Activated CD8-positive, alpha-beta T cell treated with anti-CD3 and anti-CD28 coated beads for 36 hours (primary cell): ENCODE results near the gene ZHX3. TPM values are rescaled to one million over a fixed set of nuclear protein-coding genes. Genes with fewer than 3 reads are reported as not detected.
A peak's percentile ranks its signal among the peaks of the same experiment; 100 is the strongest.

Experiments used
- ATAC-seq: fragments of 200-7000 bp; cut with Tn5 transposase; one replicate; pipeline ENCODE4 v1.10.0; 2021; ENCODE audit warnings: mild to moderate bottlenecking, moderate library complexity
- CTCF ChIA-PET: fragments of 350-600 bp; sonication (Branson Sonifier 250); formaldehyde crosslinking; loops from one replicate; lab custom pipeline; 2021; ENCODE audit warnings: antibody characterized with exemption; lab: Charles Lee
- POLR2A ChIA-PET: fragments of 350-600 bp; sonication (Branson Sonifier 250); formaldehyde crosslinking; loops from one replicate; lab custom pipeline; 2021; ENCODE audit warnings: antibody characterized with exemption; lab: Charles Lee
- DNase-seq: peaks from one replicate; pipeline ENCODE4 v3.0.0-alpha.2; 2020
- H3K27ac Mint-ChIP-seq: one replicate; pipeline ENCODE4 v1.8.0; 2021; ENCODE audit warnings: mild to moderate bottlenecking, mixed read lengths
- H3K27me3 Mint-ChIP-seq: one replicate; pipeline ENCODE4 v1.8.0; 2021; ENCODE audit warnings: mixed read lengths
- H3K36me3 Mint-ChIP-seq: one replicate; pipeline ENCODE4 v1.8.0; 2021; ENCODE audit warnings: low read depth, mixed read lengths
- H3K4me1 Mint-ChIP-seq: one replicate; pipeline ENCODE4 v1.8.0; 2021; ENCODE audit warnings: low read depth, mixed read lengths
- H3K4me3 Mint-ChIP-seq: one replicate; pipeline ENCODE4 v1.8.0; 2021; ENCODE audit warnings: mild to moderate bottlenecking, moderate library complexity, mixed read lengths
- H3K9me3 Mint-ChIP-seq: one replicate; pipeline ENCODE4 v1.8.0; 2021; ENCODE audit warnings: mixed read lengths
- intact Hi-C: fragments of 100-400 bp; cut with micrococcal nuclease; formaldehyde crosslinking; loops from one replicate; pipeline ENCODE4 v1.10.0; 2022
- total RNA-seq, 2 experiments: library from RNA; stranded (reverse); gene quantifications; one replicate each; pipeline ENCODE4 v1.2.3, GENCODE V29; 2021
- TF ChIP-seq, protein P1 (sequence below): fragments of 200-600 bp; IDR thresholded peaks from one replicate; pipeline ENCODE4 v1.8.0; 2022; ENCODE audit warnings: antibody characterized with exemption, mild to moderate bottlenecking

ZHX3 gene
- total RNA-seq, 2 experiments from 2014 or later: 14.1 to 14.2 TPM

DNA sequence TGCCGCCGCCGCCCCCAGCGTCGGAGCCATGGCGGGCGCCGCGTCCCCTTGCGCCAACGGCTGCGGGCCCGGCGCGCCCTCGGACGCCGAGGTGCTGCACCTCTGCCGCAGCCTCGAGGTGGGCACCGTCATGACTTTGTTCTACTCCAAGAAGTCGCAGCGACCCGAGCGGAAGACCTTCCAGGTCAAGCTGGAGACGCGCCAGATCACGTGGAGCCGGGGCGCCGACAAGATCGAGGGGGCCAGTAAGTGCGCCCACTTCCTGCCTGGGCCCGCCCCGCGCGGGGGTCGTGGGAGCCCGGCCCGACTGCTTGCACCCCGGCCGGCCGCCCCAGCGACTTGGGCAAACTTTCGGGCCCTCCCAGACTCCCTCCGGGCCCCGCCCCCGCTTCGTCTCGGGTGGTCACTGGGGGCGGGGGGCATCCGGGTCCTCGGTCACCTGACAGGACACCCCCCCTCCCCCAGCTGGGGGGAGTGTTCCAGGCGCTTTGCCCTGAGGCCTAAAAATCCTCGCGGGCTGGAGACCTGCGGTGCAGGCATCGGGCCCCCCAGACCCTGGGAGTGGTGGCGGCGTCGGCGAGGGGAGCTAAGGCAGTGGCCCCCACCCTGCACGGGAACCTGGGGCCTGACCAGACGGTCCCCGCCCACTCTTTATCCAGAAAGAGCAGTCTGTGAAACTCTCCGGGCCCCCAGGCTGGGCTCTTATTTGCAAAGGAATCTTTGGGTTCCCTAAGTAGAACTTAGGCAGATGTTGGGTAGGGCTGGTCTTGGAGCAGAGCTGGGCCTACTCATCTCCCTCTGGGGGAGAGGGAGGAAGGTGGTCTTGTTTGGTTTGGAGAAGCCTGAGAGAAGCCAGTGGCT is 179.7 kb downstream of the ZHX3 start:
- peak overlapping the region; percentile 91 for H3K27ac Mint-ChIP-seq
- ATAC-seq (peak; percentile 18), DNase-seq (peak; percentile 87)
- H3K36me3 Mint-ChIP-seq: peaks cover 36% of the 10 kb centered on the region
- no peaks in the 10 kb centered on the region for H3K9me3 Mint-ChIP-seq
- TF ChIP-seq, protein P1, sequence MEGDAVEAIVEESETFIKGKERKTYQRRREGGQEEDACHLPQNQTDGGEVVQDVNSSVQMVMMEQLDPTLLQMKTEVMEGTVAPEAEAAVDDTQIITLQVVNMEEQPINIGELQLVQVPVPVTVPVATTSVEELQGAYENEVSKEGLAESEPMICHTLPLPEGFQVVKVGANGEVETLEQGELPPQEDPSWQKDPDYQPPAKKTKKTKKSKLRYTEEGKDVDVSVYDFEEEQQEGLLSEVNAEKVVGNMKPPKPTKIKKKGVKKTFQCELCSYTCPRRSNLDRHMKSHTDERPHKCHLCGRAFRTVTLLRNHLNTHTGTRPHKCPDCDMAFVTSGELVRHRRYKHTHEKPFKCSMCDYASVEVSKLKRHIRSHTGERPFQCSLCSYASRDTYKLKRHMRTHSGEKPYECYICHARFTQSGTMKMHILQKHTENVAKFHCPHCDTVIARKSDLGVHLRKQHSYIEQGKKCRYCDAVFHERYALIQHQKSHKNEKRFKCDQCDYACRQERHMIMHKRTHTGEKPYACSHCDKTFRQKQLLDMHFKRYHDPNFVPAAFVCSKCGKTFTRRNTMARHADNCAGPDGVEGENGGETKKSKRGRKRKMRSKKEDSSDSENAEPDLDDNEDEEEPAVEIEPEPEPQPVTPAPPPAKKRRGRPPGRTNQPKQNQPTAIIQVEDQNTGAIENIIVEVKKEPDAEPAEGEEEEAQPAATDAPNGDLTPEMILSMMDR: no peak
- H3K27me3 Mint-ChIP-seq: no peaks in the 10 kb centered on the region
- peak overlapping the region; percentile 91 for H3K4me3 Mint-ChIP-seq
- POLR2A ChIA-PET: interaction anchor here (0.9 to 15.4 kb wide), 7 partner anchors 9 to 187 kb away, joined by 3 to 361 read pairs (median 5); no protein-coding TSS in a partner anchor
- CTCF ChIA-PET: interaction anchor here (1.2 to 14.5 kb wide), 8 partner anchors 9 to 202 kb away, joined by 3 to 209 read pairs (median 4); partner anchors contain the start of gene LPIN3
- H3K4me1 Mint-ChIP-seq: peaks cover 71% of the 10 kb centered on the region
- intact Hi-C loops: loop anchor here (5.0 kb wide), 1 partner anchor 199 kb away; no protein-coding TSS in a partner anchor

DNA sequence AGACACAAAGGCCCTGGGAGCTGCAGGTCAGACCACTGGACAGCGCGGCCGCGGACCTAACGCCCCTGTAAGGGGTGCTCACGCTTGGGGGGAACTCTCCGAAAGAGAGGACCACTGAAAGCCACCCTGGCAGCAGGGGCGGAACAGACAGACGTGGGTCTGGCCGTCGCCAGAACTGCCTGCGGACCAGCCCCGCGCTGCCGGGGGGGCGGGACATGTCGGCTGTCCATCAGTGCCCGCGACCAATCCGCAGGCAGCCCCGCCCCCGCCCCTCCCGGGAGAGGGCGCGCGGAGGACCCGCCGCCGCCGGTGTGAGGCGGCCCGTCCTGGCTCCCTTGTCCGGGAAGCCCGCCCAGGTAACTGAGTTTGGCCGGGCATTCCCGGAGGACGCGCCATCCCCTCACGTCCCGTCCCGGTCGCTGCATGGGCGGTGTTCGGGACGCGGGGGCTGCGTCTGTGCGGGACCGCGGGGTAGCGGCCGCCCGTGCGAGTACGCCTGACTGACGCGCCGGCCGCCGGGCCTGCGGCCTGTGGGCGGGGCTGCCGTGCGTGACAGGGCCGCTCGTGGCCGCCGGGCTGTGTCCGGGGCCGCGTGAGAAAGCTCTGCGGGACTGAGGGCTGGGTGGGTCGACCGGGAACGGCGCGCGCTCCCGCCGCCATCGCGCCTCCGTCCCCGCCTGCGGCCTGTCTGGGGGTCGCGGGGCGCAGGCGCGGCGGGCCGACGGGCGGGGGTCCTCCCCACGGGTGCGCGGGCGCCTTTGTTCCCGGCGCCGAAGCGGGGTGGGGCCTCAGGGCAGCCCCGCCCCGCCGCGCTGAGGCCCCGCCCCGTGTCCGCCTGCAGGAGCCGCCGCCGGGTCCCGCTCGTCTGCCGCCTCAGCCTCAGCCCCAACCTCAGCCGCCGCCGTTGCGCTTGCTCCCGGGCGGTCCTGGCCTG is 180.6 kb downstream of the ZHX3 start, which contains the start of gene PLCG1:
Gene PLCG1 (plus strand): TSS at position 864 of the 934 bp plus-strand sequence. CDS start 99 bp downstream, outside the sequence.
- no peaks in the 10 kb centered on the region for H3K27me3 Mint-ChIP-seq
- POLR2A ChIA-PET: interaction anchor here (0.7 to 15.4 kb wide), 10 partner anchors 7 to 188 kb away, joined by 3 to 361 read pairs (median 4); no protein-coding TSS in a partner anchor
- intact Hi-C loops: loop anchor here (5.0 kb wide), 1 partner anchor 200 kb away; no protein-coding TSS in a partner anchor

DNA sequence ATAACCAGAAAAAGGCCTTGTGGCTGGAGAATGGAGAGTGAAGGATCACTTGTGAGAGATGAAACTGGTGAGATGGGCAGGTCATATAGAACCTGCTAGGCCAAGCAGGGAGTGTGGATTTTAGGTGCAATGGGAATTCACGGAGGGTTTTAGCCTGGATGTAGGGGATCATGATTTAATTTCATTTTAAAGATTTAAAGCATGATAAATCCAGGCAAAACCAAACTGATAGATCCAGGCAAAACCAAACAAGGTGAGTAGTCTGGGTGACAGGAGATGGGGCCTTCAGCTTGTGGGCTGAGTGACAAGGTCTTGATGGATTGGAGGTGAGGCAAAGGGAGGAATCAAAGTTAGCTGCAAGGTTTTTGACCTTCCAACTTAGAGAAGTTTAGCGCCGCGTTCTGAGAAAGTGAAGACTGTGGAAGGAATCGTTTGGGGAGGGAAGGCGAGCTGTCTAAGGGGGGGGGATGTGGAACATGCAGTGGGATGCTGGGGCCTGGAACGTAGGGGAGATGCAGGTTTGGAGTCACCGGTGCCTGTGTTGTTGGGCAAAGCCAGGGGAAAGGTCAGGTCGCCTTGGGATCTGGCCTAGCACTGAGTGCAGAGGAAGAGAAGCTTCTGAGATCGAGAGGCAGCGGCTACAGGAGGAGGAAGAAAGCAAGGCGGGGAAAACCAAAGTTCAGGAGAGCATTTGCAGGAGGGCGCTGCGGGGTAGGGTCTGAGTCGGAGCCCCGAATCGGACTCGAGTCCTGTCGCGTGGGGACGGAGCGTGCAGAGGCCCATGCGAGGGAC is 181.4 kb downstream of the ZHX3 start:
- peak overlapping the region; percentile 91 for H3K4me3 Mint-ChIP-seq
- DNase-seq (no peak), ATAC-seq (no peak)
- peaks cover 63% of the 10 kb centered on the region for H3K4me1 Mint-ChIP-seq
- CTCF ChIA-PET: interaction anchor here (0.6 to 14.5 kb wide), 40 partner anchors 8 to 258 kb away, joined by 3 to 209 read pairs (median 5); partner anchors contain the start of gene LPIN3
- TF ChIP-seq, protein P1: no peak
- POLR2A ChIA-PET: interaction anchor here (0.7 to 15.4 kb wide), 6 partner anchors 8 to 40 kb away, joined by 3 to 361 read pairs (median 3); no protein-coding TSS in a partner anchor
- no peaks in the 10 kb centered on the region for H3K9me3 Mint-ChIP-seq
- peaks cover 29% of the 10 kb centered on the region for H3K36me3 Mint-ChIP-seq
- H3K27me3 Mint-ChIP-seq: no peaks in the 10 kb centered on the region
- peak overlapping the region; percentile 87 for H3K27ac Mint-ChIP-seq
- intact Hi-C loops: loop anchor here (1.0 to 5.0 kb wide), 2 partner anchors 96 to 201 kb away; no protein-coding TSS in a partner anchor

More for the DNA sequence above, 180.6 kb downstream of the ZHX3 start, which contains the start of gene PLCG1:
- Mint-ChIP-seq H3K4me3 (peak within 1 kb of the TSS; percentile 91), H3K36me3 (peaks cover 31% of the 10 kb centered on the region), H3K9me3 (no peaks in the 10 kb centered on the region), H3K4me1 (peaks cover 64% of the 10 kb centered on the region), H3K27ac (peak within 1 kb of the TSS; percentile 91)
- TF ChIP-seq, protein P1: no peak
- CTCF ChIA-PET: interaction anchor here (0.9 to 14.5 kb wide), 17 partner anchors 9 to 202 kb away, joined by 3 to 209 read pairs (median 7); partner anchors contain the start of gene LPIN3
- ATAC-seq (peak; percentile 68), DNase-seq (peak; percentile 90)
